HG03521 (cell line): ENCODE data around the gene PIKFYVE.
"Not testable (repeated sequence)": the region's sequence is repeated elsewhere in the genome, so short reads cannot be mapped to it uniquely, and the experiment has no call there.

Source experiments
- ATAC-seq: cut with Tn5 transposase; IDR thresholded peaks from one replicate; pipeline ENCODE4 v1.9.1; 2021; ENCODE audit warnings: mild to moderate bottlenecking, moderate library complexity; ENCODE audit not compliant: unreplicated experiment

Gene PIKFYVE

DNA sequence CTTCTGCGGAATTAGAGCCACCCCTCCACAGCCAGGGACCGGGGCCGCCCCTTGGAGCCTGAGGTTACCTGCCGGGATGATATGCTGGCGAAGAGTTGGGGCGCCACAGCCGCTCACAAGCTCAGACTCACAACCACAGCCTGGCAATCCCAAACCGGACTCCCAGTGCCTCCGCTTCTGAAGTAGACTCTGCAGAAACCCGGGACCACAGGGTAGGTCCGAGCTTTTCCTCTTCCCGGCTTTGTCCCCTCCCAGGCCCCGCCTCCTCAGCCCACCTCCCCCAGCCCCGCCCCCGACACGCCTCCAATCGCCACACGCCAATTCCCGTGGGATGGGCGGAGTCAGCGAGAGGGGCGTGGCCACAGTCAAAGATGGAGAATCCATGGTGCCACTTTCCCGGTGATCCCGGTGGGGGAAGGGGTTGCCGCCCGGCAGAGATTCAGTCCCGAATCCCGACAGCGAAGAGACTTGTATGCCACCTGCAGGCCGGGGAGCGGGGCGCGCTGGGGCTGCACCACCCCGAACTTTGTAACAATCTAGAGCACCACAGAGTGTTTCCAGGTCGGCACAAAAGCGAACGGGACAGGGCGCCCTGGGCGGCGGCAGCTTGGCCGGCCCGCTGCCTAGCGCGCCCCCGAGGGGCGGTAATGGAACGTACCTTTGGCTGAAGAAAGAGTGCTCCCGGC lies 11.0 kb upstream of the PIKFYVE start, which contains the start of gene IDH1:
Gene IDH1, minus strand, starts transcription at position 201 of the 686 bp plus-strand sequence. CDS start 3,520 bp downstream, outside the sequence.
- ATAC-seq = peak; percentile 66

DNA sequence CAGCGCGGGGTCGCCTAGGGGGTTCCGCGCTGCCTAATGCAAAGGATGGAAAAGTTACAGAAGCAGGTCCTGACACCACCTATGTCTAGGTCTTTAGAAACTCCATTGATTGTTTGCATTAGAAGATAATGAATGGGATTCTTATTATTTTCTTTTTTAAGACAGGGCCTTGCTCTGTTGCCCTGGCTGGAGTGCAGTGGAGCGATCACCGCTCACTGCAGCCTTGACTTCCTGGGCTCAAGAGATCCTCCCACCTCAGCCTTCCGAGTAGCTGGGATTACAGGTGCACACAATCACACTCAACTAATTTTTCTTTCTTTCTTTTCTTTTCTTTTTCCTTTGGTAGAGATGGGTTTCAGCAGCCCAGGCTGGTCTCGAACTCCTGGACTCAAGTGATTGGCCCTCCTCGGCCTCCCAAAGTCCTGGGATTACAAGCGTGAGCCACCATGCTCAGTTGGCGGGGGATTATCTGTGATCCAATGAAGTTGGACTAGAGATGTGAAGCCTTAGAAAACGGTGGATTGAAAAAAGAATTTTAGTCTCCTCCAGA lies 10.4 kb upstream of the PIKFYVE start:
- ATAC-seq = peak; percentile 8

DNA sequence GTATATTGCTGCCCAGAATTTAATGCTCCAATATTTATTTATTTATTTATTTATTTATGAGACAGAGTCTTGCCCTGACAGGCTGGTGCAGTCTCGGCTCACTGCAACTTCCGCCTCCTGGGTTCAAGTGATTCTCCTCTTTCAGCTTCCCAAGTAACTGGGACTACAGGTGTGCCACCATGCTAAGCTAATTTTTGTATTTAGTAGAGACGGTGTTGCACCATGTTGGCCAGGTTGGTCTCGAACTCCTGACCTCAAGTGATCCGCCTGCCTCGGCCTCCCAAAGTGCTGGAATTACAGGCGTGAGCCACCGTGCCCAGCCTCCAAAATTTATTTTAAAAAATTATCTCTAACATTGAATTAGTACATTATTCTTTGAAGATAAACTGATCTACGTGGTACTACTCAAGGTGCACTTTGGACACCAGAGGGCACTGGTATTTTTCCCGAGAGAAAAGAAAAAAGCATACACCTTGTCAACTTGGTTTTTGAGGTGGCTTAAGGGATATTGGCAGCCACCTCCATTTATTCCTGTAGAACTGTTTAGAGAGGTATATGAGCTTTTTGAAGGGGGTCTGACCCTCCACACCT lies 9.8 kb upstream of the PIKFYVE start:
- ATAC-seq = no peak

DNA sequence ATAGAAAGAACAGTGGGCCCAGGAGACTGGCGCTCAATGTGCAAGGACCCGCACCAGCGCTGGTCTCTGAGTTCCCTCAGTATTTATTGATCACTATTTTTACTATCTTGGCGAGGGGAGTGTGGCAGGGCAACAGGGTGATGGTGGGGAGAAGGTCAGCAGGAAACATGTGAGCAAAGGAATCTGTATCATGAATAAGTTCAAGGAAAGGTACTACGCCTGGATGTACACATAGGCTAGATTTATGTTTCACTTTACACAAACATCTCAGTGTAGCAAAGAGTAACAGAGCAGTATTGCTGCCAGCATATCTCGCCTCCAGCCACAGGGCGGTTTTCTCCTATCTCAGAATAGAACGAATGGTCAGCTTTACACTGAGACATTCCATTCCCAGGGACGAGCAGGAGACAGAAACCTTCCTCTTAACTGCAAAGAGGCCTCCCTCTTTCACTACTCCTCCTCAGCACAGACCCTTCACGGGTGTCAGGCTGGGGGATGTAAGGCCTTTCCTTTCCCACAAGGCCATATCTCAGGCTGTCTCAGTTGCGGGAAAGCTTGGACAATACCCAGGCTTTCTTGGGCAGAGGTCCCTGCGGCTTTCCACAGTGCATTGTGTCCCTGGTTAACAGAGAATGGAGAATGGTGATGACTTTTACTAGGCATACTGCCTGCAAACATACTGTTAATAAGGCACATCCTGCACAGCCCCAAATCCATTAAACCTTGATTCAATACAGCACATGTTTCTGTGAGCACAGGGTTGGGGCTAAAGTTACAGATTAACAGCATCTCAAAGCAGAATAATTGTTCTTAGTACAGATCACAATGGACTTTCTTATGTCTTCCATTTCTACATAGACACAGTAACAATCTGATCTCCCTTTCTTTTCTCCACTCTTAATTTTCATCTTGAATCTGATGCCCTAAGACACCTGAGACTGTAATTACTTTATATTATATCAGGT lies 8.9 kb upstream of the PIKFYVE start:
- ATAC-seq = not testable (repeated sequence)

DNA sequence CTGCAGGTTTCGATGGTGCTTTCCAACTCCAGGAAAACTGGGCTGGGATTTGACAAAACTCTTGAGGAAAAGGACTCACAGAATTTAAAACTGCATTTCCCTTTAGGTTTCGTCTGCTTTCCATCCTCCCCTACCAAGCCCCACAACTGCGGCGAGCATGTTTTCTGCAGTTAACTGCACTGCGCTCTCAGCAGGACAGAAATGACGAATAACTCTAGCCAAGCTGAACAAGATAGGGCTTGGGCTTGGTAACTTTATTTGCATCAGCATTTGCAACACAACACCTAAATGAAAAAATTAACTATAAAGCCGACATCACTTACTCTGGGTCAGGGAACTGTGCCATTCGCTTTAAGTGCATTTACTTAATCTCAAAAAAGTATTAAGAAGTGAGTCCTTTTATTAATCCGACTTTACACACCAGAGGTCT lies 669 bp upstream of the PIKFYVE start:
- ATAC-seq = peak; percentile 34

DNA sequence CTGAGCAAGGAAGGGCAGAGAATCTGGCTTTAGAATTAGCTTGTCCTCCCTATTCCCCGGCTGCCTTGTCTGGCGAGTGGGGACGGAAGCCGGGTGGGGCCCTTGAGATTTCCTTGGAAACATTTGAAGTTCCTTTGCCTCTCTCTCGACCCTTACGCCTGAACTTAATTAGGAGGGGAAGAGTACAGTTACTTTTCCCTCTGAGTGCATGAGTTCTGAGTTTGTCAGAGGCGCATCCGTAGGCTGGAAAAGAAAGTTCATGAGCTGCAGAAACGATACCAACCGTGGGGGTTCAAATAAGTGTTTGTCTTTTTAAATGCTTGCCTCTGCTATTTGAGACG lies 468 bp downstream of the PIKFYVE start:
- ATAC-seq = no peak

DNA sequence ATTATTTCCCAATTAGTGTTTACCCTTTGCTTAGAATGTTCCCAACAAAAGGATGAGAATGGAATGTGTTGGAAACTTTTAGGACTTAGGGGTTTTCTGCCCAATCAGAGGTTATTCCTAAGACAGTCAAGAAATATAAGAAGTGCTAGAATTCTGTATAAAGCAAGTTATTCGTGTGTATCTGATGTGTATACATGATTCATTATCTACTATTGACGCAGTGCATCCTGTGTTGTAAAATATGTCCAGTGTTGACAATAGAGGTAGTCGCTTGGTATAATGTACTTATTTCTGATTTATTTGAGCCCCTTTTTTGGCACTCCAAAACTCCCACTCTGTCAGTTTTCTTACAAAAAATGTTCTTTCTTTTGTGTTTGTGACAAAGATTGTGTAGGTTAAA lies 881 bp downstream of the PIKFYVE start:
- ATAC-seq = no peak

DNA sequence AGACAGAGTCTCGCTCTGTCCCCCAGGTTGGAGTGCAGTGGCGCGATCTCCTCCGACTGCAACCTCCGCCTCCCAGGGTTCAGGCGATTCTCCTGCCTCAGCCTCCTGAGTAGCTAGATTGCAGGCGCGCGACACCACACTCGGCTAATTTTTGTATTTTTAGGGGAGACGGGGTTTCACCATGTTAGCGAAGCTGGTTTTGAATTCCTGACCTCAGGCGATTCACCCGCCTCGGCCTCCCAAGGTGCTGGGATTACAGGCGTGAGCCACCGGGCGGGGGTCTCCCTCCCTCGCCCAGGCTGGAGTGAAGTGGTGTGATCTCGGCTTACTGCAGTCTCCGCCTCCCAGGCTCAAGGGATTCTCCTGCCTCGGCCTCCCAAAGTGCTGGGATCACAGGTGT lies 1.5 kb downstream of the PIKFYVE start:
- ATAC-seq = not testable (repeated sequence)

DNA sequence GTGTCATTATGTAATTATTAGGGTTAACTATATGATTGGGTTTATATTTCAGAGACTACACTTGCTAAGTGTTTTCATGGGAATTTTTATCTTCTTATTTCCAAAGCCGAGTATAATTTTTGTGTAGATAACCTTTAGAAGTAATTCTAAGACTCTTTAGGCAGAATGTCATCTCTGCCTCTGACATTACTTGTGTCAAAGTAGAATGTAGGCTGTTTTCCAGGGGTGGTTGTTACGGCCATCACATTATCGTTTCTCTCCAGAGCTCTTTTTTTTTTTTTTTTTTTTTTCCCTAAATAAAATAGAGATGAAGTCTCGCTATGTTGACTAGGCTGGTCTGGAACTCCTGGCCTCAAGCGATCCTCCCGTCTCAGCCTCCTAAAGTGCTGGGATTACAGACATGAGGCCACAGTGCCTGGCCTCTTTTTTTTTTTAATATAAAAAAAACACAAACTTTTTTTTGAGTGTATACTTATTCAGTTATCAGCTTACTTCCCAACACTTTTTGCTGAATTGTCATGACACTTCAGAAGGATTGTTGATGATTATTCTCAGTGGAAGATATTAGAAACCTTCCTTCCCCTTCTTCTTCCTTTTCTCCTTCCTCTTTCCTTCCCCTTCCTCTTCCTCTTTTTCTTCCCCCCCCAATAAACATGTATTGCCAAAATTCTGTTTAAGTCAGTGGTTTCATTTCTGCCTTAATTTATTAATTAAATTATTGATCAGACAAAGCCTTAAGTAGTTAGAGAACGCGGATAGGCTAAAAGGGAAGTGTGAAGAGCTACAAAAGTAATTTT lies 2.3 kb downstream of the PIKFYVE start:
- ATAC-seq = no peak

DNA sequence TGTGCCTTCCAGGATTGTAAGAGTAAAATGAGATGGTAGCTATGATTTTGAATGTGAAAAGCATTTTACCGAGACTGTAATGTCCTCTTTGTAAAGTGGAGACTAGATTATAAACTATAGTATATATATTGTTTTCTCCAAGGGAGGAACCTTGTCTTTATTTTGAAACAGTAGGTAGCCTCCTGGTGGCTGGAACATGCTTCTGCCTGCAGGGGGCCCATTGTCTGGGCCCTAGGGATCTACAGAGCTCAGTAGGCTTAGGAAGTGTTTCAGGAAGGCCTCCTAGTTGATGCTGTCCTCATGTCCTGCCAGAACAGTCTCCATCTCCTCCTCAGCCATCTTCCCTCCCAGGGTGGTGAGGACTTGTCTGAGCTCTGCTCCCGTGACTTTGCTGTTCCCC lies 3.0 kb downstream of the PIKFYVE start:
- no peak for ATAC-seq

DNA sequence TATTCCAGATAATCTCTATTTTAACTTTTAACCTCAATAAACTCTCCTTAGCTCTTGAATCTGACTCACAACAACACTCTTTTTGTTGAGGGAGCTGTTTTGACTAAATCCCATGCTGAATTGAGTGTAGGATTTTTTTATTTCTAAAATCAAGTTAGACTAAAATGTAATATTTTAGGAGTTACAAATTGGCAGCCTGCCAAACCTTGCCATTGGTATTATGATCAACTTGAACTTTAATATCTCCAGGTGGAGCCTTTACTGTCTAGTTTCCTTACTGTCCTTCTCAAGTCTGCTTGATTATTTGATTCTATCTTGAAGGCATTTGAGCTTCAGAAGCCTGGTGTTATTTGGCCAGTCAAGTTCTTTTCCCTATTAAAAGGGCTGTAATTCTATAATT lies 8.7 kb downstream of the PIKFYVE start:
- no peak for ATAC-seq

DNA sequence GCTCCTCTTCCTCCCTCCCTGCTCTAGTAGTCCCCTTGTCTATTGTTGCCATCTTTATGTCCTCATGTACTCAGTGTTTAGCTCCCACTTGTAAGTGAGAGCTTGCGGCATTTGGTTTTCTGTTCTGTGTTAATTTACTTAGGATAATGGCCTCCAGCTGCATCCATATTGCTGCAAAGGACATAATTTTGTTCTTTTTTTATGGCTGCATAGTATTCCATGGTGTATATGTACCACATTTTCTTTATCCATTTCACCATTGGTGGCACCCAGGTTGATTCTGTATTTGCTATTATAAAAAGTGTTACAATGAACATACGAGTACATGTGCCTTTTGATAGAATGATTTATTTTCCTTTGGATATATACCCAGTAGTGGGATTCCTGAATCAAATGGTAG lies 12.5 kb downstream of the PIKFYVE start:
- no peak for ATAC-seq

DNA sequence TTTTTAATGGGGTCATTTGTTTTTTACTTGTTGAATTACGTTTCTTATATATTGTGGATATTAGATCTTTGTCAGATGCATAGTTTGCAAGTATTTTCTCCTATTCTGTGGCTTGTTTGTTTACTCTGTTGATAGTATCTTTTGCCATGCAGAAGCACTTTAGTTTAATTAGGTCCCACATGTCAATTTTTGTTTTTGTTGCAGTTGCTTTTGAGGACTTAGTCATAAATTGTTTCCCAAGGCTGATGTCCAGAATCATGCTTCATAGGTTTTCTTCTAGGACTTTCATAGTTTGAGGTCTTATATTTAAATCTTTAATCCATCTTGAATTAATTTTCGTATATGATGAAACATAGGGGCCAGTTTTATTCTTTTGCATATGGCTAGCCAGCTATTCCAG lies 13.2 kb downstream of the PIKFYVE start:
- no peak for ATAC-seq

DNA sequence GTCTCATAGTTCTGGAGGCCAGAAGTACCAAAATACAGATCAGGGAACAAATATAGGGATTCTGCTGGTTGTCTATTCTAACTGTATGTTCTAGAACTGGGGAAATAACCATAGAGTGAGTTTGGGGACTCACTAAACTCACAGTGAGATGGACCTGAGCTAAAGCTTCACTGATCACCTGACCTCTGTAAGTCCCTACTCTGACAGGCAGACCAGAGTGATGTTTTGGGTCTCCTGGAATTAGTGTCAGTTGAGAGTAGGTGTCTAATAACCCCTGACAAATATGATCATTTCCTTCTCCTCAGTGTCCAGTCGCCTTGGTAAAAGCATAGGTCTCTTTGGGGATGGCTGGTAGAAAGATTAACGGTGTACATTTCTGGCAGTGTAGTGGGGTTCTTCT lies 14.2 kb downstream of the PIKFYVE start:
- no peak for ATAC-seq

DNA sequence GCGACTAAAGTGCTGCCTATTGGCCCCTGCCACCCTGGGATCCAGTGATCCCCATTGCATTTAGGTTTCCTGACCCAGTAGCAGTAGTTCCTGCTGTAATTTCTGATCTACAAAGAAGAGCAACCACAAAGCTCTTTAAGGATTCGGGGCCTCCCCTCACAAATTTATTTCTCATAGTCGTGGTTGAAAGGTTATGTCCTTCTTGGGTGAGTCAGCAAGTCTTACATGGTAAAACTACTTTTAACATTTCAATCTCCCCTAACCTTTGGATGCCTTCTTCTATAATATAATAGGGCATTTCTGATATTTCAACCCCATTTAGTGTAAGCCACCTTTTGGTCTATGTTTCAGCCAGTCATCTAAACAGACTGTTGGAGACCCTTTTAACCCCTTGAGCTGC lies 14.9 kb downstream of the PIKFYVE start:
- ATAC-seq = no peak

DNA sequence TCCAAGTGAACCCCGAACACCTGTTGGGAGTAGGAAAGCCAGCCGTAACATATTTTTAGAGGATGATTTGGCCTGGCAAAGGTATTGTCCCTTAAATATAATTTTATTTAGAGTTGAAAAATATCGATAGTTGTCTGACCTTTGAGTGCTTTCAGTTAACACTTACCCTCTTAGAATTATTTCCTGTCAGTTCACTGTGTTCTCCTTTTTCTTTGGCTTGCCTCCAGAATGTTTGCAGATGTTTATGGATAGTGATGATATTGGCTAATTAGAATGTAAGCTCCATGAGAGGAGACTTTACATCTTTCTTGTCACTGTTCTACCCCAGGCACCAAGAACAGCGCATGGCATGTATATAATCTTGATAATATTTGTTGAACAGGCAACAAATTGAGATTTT lies 19.8 kb downstream of the PIKFYVE start:
- no peak for ATAC-seq

DNA sequence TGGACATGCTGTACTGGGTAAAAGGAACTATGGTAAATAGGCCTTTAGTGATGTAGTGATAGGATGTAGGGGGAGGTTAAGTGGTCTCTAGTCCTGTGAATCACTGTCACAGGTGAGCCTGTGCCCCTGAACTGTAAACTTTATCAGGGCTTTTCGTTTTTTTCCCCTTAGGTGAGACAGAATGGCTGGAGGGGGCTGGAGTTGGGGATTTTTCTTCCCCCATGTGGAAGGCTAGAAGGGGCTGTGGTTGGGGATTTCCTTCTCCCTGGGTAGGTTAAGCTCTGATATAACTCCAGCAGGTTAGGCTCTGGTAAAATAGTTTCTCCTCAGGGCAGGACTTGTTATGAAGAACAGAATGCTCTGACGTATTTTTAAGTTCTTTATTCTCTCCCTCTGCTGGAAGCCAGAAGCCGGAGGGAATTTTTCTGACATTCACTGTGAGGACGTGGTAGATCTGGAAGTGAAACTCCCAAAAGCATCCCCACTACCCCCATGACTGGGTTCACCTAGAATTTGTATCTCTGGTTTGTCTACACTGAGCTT lies 28.5 kb downstream of the PIKFYVE start:
- no peak for ATAC-seq

DNA sequence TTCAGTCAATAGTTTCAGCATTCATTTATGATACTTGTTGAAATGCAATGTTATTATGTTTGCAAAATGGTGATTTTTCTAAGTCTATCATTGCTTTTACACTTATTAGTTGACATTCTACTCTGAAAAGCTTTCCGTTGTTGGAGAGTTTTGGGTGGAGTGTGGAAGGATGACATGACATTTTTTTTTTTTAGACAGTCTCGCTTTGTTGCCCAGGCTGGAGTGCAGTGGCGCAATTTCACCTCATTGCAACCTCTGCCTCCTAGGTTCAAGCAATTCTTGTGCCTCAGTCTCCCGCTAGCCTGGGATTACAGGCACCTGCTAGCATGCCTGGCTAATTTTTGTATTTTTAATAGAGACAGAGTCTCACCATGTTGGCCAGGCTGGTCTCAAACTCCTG lies 29.8 kb downstream of the PIKFYVE start:
- ATAC-seq = no peak

DNA sequence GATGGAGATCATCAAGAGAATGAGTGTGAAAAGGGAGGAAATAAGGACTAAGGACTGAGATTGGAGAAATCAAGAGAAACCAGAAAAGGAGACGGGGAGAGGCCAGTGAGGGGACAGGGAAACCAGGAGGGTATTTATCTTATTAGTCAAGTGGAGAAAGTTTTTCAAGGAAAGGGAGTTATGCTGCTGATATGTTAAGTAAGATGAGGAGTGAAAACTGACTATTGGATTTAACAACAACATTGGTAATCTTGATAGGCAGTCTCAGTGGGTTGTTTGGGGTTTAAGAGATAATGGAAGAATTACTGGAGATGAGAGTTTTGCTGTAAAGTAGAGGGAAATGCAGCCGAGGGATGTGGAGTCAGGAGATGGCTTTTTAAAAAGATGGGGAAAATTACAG lies 30.6 kb downstream of the PIKFYVE start:
- ATAC-seq = no peak

DNA sequence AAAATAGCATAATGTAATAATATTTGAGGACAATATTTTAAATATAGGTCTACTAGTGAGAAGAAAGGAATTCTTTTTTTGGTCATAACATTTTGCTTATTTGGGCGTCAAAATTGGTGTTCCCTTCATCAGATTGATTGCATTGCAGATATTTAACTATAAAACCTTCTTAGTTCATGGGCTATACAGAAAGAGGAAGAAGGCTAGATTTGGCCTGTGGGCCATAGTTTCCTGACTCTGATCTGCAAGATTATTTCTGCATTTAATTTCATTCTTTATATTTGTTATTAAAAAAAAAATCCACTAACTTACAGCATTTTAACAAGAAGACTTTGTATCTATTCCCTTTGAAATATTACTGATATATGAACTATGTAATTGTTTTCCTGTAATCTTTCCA lies 31.9 kb downstream of the PIKFYVE start:
- no peak for ATAC-seq
